ENCODE results near the gene KCNV2. TPM values are rescaled to one million over a fixed set of nuclear protein-coding genes. Genes with fewer than 3 reads are reported as not detected.

KCNV2 gene
- total and polyA plus RNA-seq, 2 experiments from 2014 or later, result 0.60 TPM; not detected in 1

- no peak overlapping the region for H2AFZ ChIP-seq
- H3K27ac Mint-ChIP-seq, result no peak overlapping the region
- no peaks in the 10 kb centered on the region for H3K27me3 ChIP-seq (ENCODE audit: insufficient read depth)
- no peaks in the 10 kb centered on the region for H4K20me1 ChIP-seq (replicated peaks; ENCODE audit: insufficient read depth)
- no peak overlapping the region for H3K4me3 ChIP-seq
- H3K36me3 Mint-ChIP-seq (ENCODE audit: low read depth), result peaks cover 9% of the 10 kb centered on the region; the same call in 1 of the 3 replicates
- no peaks in the 10 kb centered on the region; the same call in 1 of the 2 replicates for H3K9me2 ChIP-seq (ENCODE audit: insufficient read depth)
- no peaks in the 10 kb centered on the region for H3K79me2 ChIP-seq (replicated peaks; ENCODE audit: insufficient read depth)
- no peak for ATAC-seq
- no peak for TF ChIP-seq CREB1 (CRISPR knock-in tag; IDR thresholded peaks at IDR 0.05; ENCODE audit: low read depth)
- TF ChIP-seq EZH2 (IDR thresholded peaks at IDR 0.05; ENCODE audit: low read depth, unreplicated experiment), result no peak
- no peak for TF ChIP-seq NANOG (IDR thresholded peaks at IDR 0.05; ENCODE audit: borderline replicate concordance)
- TF ChIP-seq ZNF114 (CRISPR knock-in tag; IDR thresholded peaks at IDR 0.05), result no peak
- no peak for TF ChIP-seq EZH2phosphoT487 (IDR thresholded peaks at IDR 0.05; ENCODE audit: unreplicated experiment)
- TF ChIP-seq ZNF462 (CRISPR knock-in tag; IDR thresholded peaks at IDR 0.05), result no peak
- no peak for TF ChIP-seq REST (IDR thresholded peaks at IDR 0.05; ENCODE audit: unreplicated experiment)
- DNase-seq (ENCODE audit: low spot score), result no peak
- H3K27ac ChIP-seq (ENCODE audit: low read depth), result no peak overlapping the region
- H3K27me3 Mint-ChIP-seq (ENCODE audit: insufficient read depth, low read depth, poor library complexity), result peaks cover 2% of the 10 kb centered on the region
- H3K4me3 Mint-ChIP-seq, result no peak overlapping the region
- H3F3A ChIP-seq (replicated peaks; ENCODE audit: low read depth), result no peaks in the 10 kb centered on the region
- H3K4me1 ChIP-seq (ENCODE audit: insufficient read depth), result no peaks in the 10 kb centered on the region
- no peaks in the 10 kb centered on the region; the same call in 1 of the 2 replicates for H3K36me3 ChIP-seq (ENCODE audit: insufficient read depth)
- H3K4me1 Mint-ChIP-seq, result peaks cover 4% of the 10 kb centered on the region; the same call in 2 of the 3 replicates
- no peak overlapping the region for H3K4me2 ChIP-seq
- H3K9me3 Mint-ChIP-seq, result no peaks in the 10 kb centered on the region; the same call in 2 of the 3 replicates
These were observed 1.4 kb downstream of the KCNV2 start for GRCh38 chr9:2718698-2719033.

All from GM23338 (cell line).